Uterus (tissue), 2 donors: Measurements from ENCODE around the gene SCUBE1.

Experiments
- POLR2A ChIP-seq, 2 donors: fragments of 450-650 bp; IDR thresholded peaks; one replicate each; pipeline ENCODE4 v1.6.1; 2016; ENCODE audit warnings: antibody characterized with exemption in 2 of 2, mild to moderate bottlenecking in 1 of 2, moderate library complexity in 1 of 2
- TF ChIP-seq, protein P1 (sequence below), 4 experiments: fragments of 200-600 bp in 2 of 4; fragments of 450-650 bp in 2 of 4; sonication (generic) in 2 of 4; IDR thresholded peaks; one replicate each; pipeline ENCODE4 v1.5.1; 2016 to 2019; ENCODE audit warnings: antibody characterized with exemption in 4 of 4, mild to moderate bottlenecking in 2 of 4, moderate library complexity in 1 of 4

DNA sequence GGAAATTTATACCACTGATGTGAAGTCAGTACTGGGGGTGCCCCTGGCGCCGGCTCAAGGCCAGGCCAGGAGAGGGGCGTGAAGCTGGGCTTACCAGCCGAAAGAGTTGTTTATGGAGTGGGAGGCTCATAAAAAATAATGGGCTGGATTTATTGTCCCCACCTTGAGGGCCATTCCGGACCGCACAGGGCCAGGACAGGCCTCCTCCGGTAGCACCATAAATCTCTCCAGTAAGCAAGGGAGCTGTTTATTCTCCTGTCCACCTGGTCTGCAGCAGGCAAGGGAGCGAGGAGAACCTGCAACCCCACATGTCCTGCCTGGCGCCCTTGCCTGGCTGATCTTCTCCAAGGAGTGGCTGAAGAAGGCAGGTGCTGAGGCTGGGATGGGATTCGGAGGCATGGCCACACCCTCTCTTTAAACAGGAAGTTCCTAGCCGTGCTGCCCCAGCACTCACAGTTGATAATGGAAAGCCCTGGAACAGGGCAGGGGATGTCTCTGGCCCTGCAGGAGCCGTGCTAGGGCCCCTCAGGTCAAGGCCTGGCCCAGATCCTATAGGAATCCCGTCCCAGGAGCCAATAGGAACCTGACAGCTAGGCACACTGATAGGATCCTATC, 65.1 kb downstream of the SCUBE1 start:
- no peak for TF ChIP-seq POLR2A (IDR thresholded peaks at IDR 0.05)
- TF ChIP-seq, protein P1, sequence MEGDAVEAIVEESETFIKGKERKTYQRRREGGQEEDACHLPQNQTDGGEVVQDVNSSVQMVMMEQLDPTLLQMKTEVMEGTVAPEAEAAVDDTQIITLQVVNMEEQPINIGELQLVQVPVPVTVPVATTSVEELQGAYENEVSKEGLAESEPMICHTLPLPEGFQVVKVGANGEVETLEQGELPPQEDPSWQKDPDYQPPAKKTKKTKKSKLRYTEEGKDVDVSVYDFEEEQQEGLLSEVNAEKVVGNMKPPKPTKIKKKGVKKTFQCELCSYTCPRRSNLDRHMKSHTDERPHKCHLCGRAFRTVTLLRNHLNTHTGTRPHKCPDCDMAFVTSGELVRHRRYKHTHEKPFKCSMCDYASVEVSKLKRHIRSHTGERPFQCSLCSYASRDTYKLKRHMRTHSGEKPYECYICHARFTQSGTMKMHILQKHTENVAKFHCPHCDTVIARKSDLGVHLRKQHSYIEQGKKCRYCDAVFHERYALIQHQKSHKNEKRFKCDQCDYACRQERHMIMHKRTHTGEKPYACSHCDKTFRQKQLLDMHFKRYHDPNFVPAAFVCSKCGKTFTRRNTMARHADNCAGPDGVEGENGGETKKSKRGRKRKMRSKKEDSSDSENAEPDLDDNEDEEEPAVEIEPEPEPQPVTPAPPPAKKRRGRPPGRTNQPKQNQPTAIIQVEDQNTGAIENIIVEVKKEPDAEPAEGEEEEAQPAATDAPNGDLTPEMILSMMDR (IDR thresholded peaks at IDR 0.05), result no peak
